Activated T-cell treated with anti-CD3 and anti-CD28 coated beads, Interleukin-2, amount 50 U/mL, for 48 hours (primary cell): ENCODE measurements around the gene CABLES2.

Experiments used
- DNase-seq, 2 experiments: peaks; one replicate each; pipeline ENCODE4 v3.0.0-alpha.2; 2020

Gene CABLES2

GRCh38 chr20:62407221-62407992 is at the start of gene CABLES2:
Gene CABLES2 (minus strand): TSS chr20:62407285. CDS start chr20:62407276, 9 bp downstream.
- peak; percentile 92 to 94 for DNase-seq

GRCh38 chr20:62455929-62456328 is 48.8 kb upstream of the CABLES2 start:
- DNase-seq, result no peak

- no peak for DNase-seq
Observed at GRCh38 chr20:62454904-62455636, 48.0 kb upstream of the CABLES2 start.

- no peak for DNase-seq
Observed at GRCh38 chr20:62453186-62453808, 46.2 kb upstream of the CABLES2 start.

- no peak for DNase-seq
Observed at GRCh38 chr20:62452475-62453095, 45.5 kb upstream of the CABLES2 start.

- no peak for DNase-seq
Observed at GRCh38 chr20:62451970-62452369, 44.9 kb upstream of the CABLES2 start.

DNA sequence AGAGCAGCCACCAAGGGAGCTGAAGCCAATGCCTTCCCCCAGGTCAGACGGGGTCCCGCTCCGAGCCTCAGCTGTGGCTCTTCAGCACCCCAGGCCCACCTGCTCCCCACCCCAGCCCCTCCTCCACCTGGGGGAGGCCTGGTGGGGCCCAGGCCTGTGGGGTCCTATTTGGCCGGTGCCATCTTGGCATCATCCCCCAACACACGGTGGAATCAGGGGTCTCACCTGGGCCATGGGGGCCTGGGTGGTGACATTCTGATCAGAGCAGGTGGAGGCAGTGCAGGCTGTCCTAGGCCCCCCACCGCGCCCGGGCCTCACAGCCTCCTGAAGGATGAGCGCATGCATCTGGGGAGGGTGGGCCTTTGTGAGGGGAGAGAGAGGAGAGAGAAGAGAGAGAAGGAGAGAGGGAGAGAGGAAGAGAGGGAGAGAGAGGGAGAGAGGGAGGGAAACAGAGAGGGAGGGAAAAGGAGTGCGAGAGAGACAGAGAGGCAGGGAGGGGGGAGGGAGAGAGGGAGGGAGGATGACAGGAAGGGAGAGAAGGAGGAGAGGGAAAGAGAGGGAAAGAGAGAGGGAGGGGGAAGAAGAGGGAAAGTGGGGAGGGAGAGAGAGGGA is 44.2 kb upstream of the CABLES2 start:
- DNase-seq, result no peak

DNA sequence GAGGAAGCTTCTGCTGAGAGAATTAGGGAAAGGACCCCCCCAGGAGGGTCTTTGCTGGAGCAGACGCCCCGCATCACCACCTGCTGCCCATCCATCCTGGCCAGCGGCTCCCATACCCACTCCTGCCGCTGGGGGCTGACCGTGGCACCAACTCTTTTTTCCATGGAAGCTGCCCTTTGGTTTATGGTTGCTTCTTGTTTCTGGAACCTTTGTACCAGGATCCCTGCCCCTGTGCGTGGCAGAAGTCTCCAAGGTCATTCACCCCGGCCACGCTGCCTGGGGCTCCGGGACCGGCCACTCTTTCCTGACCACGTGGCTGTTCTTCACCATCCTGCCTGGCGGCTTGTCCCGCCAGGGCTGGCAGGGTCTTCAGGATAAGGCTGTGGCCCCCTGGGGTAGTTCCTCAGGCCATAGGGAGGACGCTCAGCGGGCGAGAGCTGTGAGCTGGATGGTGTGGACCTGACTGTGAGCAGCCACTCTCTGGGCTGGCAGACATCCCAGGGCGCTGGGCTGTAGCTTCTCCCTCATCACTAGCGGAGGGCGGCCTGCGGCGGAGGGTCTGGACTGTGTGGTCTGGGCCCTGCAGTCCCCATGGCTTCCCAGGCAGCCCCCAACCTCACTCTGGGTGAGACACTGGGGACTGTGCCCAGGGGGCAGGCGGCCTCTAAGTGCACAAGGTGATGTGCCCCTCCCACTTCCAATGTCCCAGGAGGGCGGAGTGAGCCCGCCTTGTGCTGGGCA is 43.0 kb upstream of the CABLES2 start:
- DNase-seq, result no peak

DNA sequence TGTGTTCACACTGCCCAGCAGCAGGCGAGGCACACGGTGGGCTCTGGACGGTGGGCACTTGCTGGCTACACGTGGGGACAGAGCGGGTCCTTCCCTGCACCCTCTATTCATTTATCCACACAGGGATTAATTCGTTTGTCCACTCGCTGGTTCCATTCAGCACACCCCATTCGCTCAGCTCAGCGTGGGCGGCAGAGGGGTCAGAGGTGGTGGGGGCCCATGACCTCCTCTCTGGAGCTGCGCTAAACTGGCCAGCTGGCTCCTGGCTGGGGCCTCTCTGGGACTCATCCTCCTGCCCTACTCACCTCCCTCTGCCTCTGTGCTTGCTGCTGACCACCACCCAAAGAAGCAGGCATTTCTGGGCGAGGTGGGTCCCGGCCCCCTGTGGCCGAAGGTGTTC is 41.7 kb upstream of the CABLES2 start:
- DNase-seq, result no peak

- no peak for DNase-seq
Observed at GRCh38 chr20:62448038-62448437, 41.0 kb upstream of the CABLES2 start.

GRCh38 chr20:62446888-62447869 is 40.1 kb upstream of the CABLES2 start:
- DNase-seq, result no peak

DNA sequence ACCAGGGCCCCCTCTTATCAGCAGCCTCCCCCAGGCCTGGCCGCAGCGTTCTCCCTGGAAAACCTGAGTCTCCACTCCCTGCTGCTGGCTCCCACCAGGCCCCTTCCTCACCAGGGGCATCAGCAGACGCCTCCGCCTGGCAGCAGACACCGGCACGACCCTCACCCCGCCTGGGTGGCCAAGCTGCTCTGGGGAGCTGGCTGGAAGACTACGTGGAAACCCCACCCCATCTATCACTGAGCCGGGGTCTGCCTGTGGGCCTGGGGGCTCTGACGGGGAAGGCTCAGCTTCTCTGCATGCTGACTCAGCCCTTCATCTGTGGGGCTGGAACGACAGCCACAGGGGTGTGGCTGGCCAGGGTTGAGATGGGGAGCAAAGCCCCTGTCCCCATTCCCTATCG is 39.4 kb upstream of the CABLES2 start:
- DNase-seq, result no peak

DNA sequence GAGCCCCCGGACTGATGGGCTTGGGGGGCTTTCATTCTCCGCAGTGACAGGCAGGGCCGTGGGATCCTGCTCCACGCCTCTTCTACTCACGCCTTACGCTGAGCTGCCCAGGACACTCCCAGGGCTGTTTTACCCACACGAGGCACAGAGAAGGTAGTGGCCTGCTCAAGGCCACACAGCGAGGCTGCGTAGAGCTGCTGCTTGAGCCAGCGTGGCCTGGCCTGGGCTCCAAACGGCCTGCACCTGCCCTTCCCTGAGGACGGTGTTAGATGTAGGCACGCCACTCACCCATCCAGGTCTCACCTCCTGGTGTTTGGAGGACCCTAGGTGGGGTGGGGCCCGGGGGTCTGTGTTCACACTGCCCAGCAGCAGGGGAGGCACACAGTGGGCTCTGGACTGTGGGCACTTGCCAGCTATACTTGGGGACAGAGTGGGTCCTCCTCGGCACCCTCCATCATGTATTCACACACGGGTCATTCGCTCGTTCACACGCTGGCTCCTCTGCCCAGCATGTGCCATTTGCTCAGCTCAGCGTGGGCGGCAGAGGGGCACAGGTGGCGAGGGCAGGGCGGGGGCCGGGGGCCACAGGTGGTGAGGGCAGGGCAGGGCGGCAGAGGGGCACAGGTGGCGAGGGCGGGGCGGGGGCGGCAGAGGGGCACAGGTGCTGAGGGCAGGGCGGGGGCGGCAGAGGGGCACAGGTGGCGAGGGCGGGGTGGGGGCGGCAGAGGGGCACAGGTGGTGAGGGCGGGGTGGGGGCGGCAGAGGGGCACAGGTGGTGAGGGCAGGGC is 38.7 kb upstream of the CABLES2 start:
- no peak for DNase-seq

GRCh38 chr20:62444286-62444685 is 37.2 kb upstream of the CABLES2 start:
- DNase-seq, result no peak

- no peak for DNase-seq
Observed at GRCh38 chr20:62441987-62442539, 35.0 kb upstream of the CABLES2 start.

- DNase-seq, result no peak
Observed at GRCh38 chr20:62439218-62439617, 32.1 kb upstream of the CABLES2 start.

- no peak for DNase-seq
Observed at GRCh38 chr20:62437927-62438326, 30.8 kb upstream of the CABLES2 start.

GRCh38 chr20:62437496-62437895 is 30.4 kb upstream of the CABLES2 start:
- DNase-seq, result no peak

- no peak for DNase-seq
Observed at GRCh38 chr20:62436692-62437091, 29.6 kb upstream of the CABLES2 start.
